GM21717 (cell line): Measurements from ENCODE around the gene BHLHA15.

ENCODE experiments used
- ATAC-seq: cut with Tn5 transposase; IDR thresholded peaks from one replicate; pipeline ENCODE4 v1.9.1; 2021; ENCODE audit warnings: mild to moderate bottlenecking, moderate library complexity; ENCODE audit not compliant: unreplicated experiment

The BHLHA15 gene

GRCh38 chr7:98223351-98223897, 12.2 kb downstream of the BHLHA15 start:
- no peak for ATAC-seq

DNA sequence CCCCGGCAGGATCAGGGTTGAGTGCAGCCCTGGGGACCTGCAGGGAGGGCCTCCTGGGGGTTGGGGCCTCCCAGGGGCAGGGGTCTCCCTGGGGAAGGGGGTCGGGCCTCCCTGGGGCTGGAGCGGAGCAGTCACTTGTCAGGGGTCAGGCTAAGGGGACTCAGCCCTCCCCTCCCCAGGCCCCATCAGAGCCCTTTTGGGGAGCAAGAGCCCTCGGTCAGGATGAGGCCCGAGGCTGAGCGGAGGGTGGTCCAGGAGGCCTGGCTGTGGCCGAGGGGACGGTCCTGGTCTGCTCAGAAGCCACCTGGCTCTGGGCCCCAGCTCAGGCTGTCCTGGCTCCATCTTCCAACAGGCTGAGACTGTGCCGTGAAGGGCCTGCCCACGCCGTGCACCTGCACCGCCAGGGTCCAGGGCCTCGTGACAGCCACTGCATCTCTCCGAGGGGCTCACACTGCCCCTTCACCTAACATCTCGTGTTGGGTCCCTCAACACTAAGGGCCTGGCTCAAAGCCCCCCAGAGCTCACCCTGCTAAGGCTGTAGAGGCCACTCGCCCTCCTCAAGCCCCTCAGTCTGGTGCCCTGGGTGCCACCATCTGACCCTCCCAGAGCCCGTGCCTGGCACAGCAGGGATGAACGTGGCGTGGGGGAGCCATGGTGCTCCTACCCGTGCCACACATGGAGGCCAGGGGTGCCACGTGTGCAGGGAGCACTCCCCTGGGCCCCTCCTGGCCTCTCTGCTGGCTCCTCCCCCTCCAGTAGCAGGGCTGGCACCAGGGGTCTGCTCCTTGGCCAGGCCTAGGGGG, 12.9 kb downstream of the BHLHA15 start:
- no peak for ATAC-seq

GRCh38 chr7:98224701-98225181, 13.5 kb downstream of the BHLHA15 start:
- no peak for ATAC-seq

- no peak for ATAC-seq
Measured at GRCh38 chr7:98225913-98226614, 14.8 kb downstream of the BHLHA15 start.

DNA sequence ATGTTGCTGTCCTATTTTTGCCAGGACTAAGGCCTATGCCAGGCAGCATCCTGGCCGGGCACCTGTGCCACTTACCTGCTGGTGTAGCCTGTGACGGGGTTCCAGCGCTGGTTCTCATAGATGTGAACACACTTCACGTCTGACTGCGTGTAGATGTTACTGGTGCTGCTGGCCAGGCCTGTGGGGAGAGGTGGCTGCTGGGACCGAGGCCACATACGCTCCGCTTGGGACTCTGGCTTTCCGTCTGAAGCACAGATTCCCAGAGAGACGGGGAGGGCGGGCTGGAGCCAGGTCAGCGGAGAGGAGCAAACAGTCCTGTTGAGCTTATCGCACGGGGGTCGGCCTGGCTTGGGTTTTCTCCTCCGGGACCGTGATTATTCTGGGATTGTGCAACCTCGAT, 16.7 kb downstream of the BHLHA15 start:
- no peak for ATAC-seq

GRCh38 chr7:98228801-98229200, 17.6 kb downstream of the BHLHA15 start:
- no peak for ATAC-seq

DNA sequence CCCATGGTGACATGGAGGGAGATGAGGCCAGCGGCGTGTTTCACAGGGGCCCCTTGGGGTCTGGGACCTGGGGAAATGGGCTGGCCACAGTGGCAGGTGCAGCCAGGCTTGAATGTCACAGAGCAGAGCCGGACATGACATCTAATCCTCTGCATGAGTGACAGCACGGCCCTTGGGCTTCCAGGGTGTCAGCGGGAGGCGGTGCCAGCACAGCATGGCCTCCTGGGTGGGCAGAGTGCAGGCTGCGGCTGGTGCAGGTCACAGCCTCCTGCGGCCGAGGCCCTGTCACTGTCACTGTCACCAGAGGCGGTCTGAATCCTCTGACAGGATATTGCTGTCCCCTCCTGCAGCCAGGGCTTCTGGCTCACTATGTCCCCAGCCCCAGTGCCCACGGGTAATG, 18.2 kb downstream of the BHLHA15 start:
- no peak for ATAC-seq

- no peak for ATAC-seq
Measured at GRCh38 chr7:98229991-98230745, 18.9 kb downstream of the BHLHA15 start.

DNA sequence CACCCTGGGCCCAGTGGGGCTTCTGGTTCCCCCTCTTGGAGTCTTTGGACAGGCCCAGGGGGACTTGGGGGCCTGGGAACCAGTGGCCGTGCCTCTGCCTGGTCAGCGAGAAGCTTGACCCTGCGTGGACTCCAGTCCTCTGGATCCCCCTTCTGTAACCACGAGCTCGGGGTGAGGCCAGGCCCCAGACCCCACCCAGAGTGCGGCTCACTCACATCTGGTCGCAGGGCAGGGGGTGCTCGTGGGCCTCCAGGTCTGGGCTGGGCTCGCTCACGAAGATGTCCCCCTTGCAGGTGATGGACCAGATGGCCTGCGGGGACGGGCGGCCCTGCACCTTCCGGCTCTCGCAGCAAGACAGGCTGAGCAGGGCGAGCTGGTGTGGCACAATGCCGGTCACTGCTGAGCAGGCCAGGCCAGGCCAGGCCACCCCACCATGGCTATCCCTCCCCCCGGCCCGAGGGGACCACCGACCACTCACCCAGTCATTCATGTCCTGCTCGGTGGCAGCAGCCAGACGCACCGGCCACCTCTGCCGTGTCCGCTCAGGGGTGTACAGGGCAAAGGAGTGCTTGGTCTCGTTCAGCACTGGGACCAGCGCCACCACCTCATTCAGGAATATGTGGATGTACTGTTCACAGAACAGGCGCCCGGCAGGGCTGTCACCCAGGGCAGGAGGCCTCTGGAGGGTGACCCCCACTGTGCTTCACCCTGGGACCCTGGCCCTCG, 19.7 kb downstream of the BHLHA15 start:
- ATAC-seq: no peak

GRCh38 chr7:98231493-98232262, 20.4 kb downstream of the BHLHA15 start:
- ATAC-seq: no peak

- no peak for ATAC-seq
Measured at GRCh38 chr7:98232263-98232585, 21.0 kb downstream of the BHLHA15 start.

DNA sequence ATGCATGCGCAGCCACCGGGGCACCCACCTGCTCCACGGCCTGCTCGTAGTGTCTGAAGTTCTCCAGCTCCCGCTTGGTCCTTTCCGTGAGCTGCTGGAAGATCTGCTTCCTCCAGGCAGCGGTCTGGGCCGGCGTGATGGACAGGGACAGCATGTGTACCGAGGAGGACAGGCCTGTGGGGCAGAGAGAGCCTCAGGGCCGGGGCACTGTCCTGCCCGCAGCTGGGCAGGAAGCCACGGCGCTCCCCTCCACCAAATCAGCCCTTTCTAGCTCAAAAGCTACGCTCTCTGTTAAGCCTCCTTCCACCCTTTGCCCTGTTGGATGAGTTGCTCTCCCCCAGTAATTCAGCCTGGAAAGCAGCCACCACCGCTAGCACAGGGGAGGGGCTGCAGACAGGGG, 21.6 kb downstream of the BHLHA15 start:
- ATAC-seq: no peak

DNA sequence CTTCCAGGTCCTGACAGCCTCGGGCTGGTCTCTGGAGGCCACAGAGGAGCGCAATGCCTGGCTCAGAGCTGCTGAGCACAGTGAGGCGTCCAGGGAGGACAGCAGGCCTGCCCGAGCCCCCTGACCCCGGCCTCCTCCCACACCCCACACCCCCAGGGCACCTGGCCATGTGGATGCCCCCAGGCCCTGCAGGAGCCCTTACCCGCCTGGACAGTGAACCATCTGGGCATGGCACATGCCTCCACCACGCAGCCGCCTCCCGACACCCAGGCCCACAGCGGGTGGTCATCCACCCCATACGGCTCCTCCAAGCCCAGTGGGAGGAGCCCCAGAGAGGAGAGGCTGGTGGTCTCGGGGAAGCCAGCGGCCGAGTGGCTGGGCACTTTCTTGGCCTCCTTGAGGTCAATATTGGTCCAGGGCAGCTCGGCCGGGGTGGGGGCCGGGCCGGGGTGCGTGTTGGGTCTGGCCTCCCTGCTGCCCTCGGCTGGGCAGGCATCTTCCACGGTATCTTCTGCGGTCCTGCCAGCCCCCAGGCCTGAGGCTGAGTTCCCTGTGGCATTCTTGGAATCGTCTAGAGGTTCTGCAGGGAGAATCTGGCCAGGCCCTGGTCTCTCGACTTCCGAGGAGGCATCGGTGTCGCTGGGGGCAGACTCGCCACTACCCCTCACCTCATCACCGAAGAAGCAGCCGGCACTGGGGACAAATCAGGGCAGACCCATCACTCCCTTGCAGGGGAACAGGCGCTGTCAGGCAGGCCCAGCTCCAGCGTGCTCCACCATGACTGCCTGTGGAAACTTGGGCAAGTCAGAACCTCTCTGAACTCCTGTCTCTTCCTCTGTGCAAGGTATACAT, 22.2 kb downstream of the BHLHA15 start:
- no peak for ATAC-seq

DNA sequence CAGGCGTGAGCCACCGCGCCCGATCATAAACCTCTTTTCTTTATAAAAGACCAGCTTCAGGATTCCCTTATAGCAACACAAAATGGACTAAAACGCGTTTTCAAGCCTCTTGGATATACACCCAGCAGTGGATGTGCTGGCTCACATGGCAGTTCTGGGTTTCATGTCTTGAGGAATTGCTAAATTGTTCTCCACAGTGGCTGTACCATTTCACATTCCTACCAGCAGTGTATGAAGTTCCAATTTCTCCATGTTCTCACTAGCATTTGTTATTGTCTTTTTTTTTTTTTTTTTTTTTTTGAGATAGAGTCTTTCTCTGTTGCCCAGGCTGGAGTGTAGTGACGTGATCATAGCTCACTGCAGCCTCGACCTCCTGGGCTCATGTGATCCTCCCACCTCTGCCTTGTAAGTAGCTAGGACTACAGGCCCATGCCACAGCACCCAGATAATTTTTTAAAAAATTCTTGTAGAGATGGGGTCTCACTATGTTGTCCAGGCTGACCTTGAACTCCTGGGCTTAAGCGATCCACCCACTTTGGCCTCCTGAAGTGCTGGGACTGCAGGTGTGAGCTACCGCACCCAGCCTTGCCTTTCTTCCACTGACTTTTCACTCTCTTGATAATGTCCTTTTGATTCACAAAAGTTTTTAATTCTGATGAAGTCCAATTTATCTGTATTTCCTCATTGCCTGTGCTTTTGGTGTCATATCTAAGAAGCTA, 23.3 kb downstream of the BHLHA15 start:
- ATAC-seq: no peak

DNA sequence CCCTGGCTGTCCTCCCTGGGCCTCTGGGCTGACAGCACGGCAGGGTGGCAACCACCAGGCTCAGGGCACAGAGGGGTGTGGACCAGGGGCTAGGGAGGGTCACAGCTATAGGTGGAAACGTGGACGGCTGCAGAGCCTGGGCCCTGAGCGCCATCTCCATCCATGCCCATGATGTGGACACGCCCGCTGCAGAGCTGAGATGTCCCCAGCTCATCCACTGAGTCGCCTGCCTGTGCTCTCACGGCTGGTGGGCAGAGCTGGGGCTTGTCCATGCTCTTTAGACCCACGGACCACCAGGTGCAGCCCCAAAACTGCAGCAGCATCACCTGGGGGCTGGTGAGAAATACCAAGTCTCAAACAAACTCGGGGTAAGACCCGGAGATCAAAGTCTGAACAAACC, 24.7 kb downstream of the BHLHA15 start:
- no peak for ATAC-seq

GRCh38 chr7:98236355-98237185, 25.3 kb downstream of the BHLHA15 start:
- no peak for ATAC-seq

GRCh38 chr7:98238076-98238475, 26.8 kb downstream of the BHLHA15 start:
- ATAC-seq: no peak

- no peak for ATAC-seq
Measured at GRCh38 chr7:98238976-98239375, 27.7 kb downstream of the BHLHA15 start.
